GM11168 (cell line): Measurements from ENCODE around the gene TPP1.

Experiments used
- in situ Hi-C: fragments of 300-500 bp; cut with MboI; formaldehyde crosslinking; loops from one replicate; pipeline ENCODE4 v1.12.0; 2022; ENCODE audit warnings: low sequenced_read_pairs; ENCODE audit not compliant: unreplicated experiment

TPP1 gene

GRCh38 chr11:6648501-6648900, 29.3 kb upstream of the TPP1 start:
- in situ Hi-C loops = no loop called here

DNA sequence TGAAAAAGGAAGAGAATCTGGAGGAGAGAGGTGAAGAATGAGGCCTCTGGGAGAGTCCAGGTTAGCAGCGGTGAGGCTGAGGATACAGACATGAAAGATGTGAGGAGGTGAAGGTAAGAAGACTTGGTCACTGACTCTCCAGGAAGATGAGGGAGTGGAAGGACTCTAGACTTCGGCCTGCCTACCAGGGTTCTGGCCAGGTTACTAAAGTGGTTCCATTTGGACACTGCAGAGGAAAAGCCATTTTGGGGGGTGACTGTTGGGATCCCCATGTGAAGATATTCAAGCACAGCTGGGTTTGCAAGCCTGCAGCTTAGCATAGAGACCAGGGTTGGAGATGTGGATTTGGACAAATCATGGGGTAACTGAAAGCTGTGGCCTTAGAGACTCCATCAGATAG, 28.6 kb upstream of the TPP1 start:
- in situ Hi-C loops = no loop called here

- in situ Hi-C loops = no loop called here
Observed at GRCh38 chr11:6646918-6647679, 27.9 kb upstream of the TPP1 start.

GRCh38 chr11:6646576-6646917, 27.3 kb upstream of the TPP1 start:
- in situ Hi-C loops = no loop called here

DNA sequence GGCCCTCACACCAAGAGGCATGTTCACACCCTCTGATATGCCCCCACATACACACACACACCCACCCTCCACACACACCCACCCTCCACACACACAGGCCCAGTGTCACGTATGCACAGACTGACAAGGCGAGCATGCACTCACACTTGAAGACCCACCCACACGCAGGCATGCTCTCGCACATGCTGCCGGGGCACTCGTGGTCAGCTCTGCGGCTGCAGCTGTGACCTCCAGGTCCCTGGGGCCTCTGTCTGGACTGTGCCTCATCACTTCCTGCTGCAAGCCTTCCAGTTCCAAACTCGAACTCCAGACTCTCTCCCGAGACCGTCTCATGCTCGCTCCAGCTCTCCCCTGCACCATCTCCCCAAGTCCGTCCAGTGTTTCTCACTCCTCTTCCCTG, 26.8 kb upstream of the TPP1 start:
- in situ Hi-C loops = no loop called here

- in situ Hi-C loops = no loop called here
Observed at GRCh38 chr11:6642957-6643356, 23.7 kb upstream of the TPP1 start.

- in situ Hi-C loops = no loop called here
Observed at GRCh38 chr11:6640985-6641701, 21.9 kb upstream of the TPP1 start.

GRCh38 chr11:6640036-6640984, 21.1 kb upstream of the TPP1 start:
- in situ Hi-C loops = no loop called here

GRCh38 chr11:6638429-6638828, 19.2 kb upstream of the TPP1 start:
- in situ Hi-C loops = no loop called here

GRCh38 chr11:6637871-6638270, 18.6 kb upstream of the TPP1 start:
- in situ Hi-C loops = no loop called here

GRCh38 chr11:6636480-6636879, 17.3 kb upstream of the TPP1 start:
- in situ Hi-C loops = no loop called here

GRCh38 chr11:6635082-6635932, 16.1 kb upstream of the TPP1 start:
- in situ Hi-C loops = no loop called here

GRCh38 chr11:6634534-6634933, 15.3 kb upstream of the TPP1 start:
- in situ Hi-C loops = no loop called here

- in situ Hi-C loops = no loop called here
Observed at GRCh38 chr11:6633422-6634408, 14.5 kb upstream of the TPP1 start.

GRCh38 chr11:6632116-6633073, 13.2 kb upstream of the TPP1 start:
- in situ Hi-C loops = no loop called here

GRCh38 chr11:6631361-6631890, 12.2 kb upstream of the TPP1 start:
- in situ Hi-C loops = no loop called here

DNA sequence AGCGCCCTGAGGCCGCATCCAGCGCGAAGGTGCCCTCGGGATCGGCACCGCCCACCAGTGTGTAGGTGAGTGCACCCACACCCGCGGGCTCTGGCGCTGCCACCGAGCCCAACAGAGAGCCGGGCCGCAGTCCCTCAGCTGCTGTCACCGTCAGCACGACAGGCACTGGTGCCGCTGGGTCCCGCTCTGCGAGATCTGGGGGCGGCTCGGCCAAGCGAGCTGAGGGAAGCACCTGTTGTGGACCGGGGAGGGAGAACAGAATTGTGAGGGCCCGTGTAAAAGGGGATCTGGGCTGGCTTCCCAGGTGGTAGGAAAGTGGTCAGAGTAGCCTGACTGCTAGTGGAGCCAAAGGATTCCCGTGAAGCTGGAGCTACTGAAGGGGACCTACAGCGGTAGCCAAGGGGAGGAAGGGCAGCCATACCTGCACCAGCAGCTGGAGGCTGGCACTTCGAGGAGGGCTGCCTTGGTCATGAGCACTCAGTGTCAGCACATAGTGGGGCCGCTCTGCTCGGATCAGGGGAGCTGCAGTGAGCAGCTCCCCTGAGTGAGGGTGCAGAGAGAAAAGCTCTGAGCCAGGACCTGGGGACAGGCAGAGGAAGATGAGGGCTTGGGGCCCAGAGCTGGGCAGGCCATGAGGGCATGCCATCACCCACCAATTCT, 11.5 kb upstream of the TPP1 start:
- in situ Hi-C loops = no loop called here
